Measurements from ENCODE around the gene RALGDS. TPM values are rescaled to one million over a fixed set of nuclear protein-coding genes. Genes with fewer than 3 reads are reported as not detected.
A peak's percentile ranks its signal among the peaks of the same experiment; 100 is the strongest.

RALGDS gene
- total and polyA plus RNA-seq, 9 of the 15 experiments (the other 6 are each of a cell fraction or from before 2014, with no cell fraction given), result 0.75 to 43.3 (median 27.1) TPM

DNA sequence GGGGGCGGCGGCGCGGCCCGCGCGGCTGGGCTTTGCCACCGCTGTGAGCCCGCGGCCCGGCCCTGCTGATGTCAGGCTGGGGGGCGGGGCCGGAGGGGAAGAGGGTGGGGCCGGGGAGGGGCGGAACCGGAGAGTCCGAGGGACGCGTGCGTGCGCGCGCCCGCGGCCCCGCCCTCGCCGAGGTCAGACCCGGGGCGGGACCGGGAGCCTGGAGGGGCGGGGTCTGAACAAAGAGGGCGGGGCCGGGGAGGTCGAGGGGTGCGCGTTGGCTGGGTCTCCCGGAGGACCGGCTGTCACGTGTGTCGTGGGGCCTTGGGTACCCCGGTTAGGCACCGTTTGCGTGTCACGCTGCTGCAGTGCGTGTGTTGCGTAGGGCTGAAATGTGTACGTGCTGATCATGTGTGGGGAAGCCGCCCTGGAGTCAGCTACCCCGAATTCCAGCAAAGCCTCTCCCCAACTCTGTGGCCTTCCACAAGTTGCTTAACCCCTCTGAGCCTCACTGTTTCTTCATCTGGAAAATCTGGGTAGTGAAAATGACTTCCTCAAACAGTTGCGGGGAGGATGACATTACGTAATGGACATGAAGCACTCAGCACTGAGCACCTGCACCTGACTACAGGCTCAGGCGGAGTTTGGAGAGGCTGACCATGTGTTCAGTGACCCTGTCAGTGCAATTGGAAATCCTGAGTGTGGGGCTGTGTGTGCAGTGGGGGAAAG lies at the start of gene RALGDS (continued):
- TF ChIP-seq THRB (CRISPR knock-in tag; conservative IDR thresholded peaks at IDR 0.05) (no peak), RFX7 (CRISPR knock-in tag; IDR thresholded peaks at IDR 0.05) (no peak), LARP7 (IDR thresholded peaks at IDR 0.05) (no peak), ZNF717 (CRISPR knock-in tag; IDR thresholded peaks at IDR 0.05) (no peak), DMBX1 (CRISPR knock-in tag; IDR thresholded peaks at IDR 0.05; ENCODE audit: borderline replicate concordance) (no peak), CREB1 (IDR thresholded peaks at IDR 0.05) (no peak), CREB1 (CRISPR knock-in tag; IDR thresholded peaks at IDR 0.05) (0 out of 2 replicates have a peak, but pooled peaks have one; percentile 20), CCAR2 (IDR thresholded peaks at IDR 0.05; ENCODE audit: low read depth, low read length) (no peak), PCBP1 (IDR thresholded peaks at IDR 0.05; ENCODE audit: low read depth, low read length, poor library complexity, severe bottlenecking) (no peak), STAG1 (CRISPR knock-in tag; IDR thresholded peaks at IDR 0.05; ENCODE audit: borderline replicate concordance) (no peak), L3MBTL2 (IDR thresholded peaks at IDR 0.05) (peak; percentile 25; the same call in 1 of the 2 replicates), GTF2E2 (tag; IDR thresholded peaks at IDR 0.05) (no peak), ZBTB8A (IDR thresholded peaks at IDR 0.05; ENCODE audit: partially characterized antibody) (no peak), ZNF57 (CRISPR knock-in tag; IDR thresholded peaks at IDR 0.05) (no peak), ELF4 (CRISPR knock-in tag; IDR thresholded peaks at IDR 0.05) (no peak), XRCC5 (IDR thresholded peaks at IDR 0.05; ENCODE audit: low read depth, low read length) (no peak), ZNF224 (CRISPR knock-in tag; IDR thresholded peaks at IDR 0.05) (no peak), MLX (CRISPR knock-in tag; conservative IDR thresholded peaks at IDR 0.05) (no peak), NFXL1 (CRISPR knock-in tag; IDR thresholded peaks at IDR 0.05) (no peak), PRMT5 (CRISPR knock-in tag; IDR thresholded peaks at IDR 0.05) (no peak), ZNF175 (CRISPR knock-in tag; IDR thresholded peaks at IDR 0.05; ENCODE audit: low read depth) (no peak), RCOR1 (IDR thresholded peaks at IDR 0.05; ENCODE audit: borderline replicate concordance in 1 of 2, low read depth in 2 of 2, low read length in 2 of 2) (0 out of 4 replicates have a peak, but pooled peaks of 1 of the 2 experiments have one; percentile 46), NONO (IDR thresholded peaks at IDR 0.05; ENCODE audit: low read depth in 2 of 2, low read length in 1 of 2) (no peak), SMARCA5 (IDR thresholded peaks at IDR 0.05) (peak; percentile 83; the same call in 1 of the 2 replicates), RBFOX2 (IDR thresholded peaks at IDR 0.05; ENCODE audit: low read depth, low read length) (no peak)
- TF ChIP-seq, protein P1, sequence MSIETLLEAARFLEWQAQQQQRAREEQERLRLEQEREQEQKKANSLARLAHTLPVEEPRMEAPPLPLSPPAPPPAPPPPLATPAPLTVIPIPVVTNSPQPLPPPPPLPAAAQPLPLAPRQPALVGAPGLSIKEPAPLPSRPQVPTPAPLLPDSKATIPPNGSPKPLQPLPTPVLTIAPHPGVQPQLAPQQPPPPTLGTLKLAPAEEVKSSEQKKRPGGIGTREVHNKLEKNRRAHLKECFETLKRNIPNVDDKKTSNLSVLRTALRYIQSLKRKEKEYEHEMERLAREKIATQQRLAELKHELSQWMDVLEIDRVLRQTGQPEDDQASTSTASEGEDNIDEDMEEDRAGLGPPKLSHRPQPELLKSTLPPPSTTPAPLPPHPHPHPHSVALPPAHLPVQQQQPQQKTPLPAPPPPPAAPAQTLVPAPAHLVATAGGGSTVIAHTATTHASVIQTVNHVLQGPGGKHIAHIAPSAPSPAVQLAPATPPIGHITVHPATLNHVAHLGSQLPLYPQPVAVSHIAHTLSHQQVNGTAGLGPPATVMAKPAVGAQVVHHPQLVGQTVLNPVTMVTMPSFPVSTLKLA (conservative IDR thresholded peaks at IDR 0.05), result peak; percentile 35 to 55; a peak in 2 of 4 replicates
